Measurements from ENCODE around the gene TMED10. TPM values are rescaled to one million over a fixed set of nuclear protein-coding genes. Genes with fewer than 3 reads are reported as not detected.

The TMED10 gene
- total and polyA plus RNA-seq, 2 donors from 2014 or later = 222 to 401 TPM

DNA sequence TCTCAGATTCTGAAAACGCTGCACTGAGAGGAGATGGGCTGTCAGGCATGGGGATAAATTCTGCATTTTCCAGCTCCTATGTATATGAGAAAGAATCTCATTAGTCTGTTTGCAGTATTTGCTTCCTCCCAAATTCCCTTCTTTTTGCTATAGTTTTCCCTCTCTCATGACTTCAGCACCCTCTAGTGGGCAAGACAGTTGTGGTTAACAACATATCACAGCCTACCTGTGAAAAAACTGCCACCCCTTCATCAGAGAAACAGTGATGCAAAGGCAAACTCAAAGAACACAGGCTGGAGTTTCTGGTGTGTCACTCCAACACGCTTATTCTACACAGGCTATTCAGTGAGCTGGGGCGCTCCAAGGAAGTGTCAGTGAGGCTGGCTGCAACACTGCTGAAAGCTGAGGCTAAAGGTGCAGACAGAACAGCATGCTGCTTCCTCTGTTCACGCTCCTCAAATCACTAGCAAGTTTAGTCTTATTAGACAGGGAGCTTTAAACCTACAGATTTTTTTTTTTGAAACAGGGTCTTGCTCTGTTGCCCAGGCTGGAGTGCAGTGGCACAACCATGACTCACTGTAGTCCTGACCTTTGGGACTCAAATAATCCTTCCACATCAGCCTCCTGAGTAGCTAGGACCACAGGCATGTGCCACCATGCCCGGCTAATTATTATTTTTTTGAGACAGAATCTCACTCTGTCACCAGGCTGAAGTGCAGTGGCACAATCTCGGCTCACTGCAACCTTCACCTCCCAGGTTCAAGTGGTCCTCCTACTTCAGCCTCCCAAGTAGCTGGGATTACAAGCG, 87.6 kb downstream of the TMED10 start:
- no peaks in the 10 kb centered on the region for H3K27me3 ChIP-seq (ENCODE audit: control insufficient read depth, insufficient read depth, low read length)
- no peaks in the 10 kb centered on the region for H3K9me3 ChIP-seq (ENCODE audit: control insufficient read depth in 2 of 3, insufficient read depth in 1 of 3, low read length in 3 of 3)
- no peak overlapping the region for H3K27ac ChIP-seq (ENCODE audit: low read depth in 2 of 2, low read length in 2 of 2)
- no peak overlapping the region for H3K4me3 ChIP-seq (ENCODE audit: low read length in 3 of 3)
- H3K36me3 ChIP-seq (ENCODE audit: control insufficient read depth in 2 of 3, insufficient read depth in 3 of 3, low read length in 3 of 3) = peaks cover 25 to 39% (median 31%) of the 10 kb centered on the region in 3 donors
- intact Hi-C loops (cut with DNase I) = loop anchor here (10.0 kb wide), 1 partner anchor 144 kb away; no protein-coding TSS in a partner anchor
- peak in 3 of 5 donors; percentile 59 to 88 (median 76) for DNase-seq
- no peak for FAIRE-seq
- no peaks in the 10 kb centered on the region for H3K4me1 ChIP-seq (ENCODE audit: control insufficient read depth in 2 of 3, insufficient read depth in 2 of 3, low read depth in 1 of 3, low read length in 3 of 3)
- H3K9ac ChIP-seq (ENCODE audit: low read length in 3 of 3) = no peak overlapping the region
- TF ChIP-seq, protein P1, sequence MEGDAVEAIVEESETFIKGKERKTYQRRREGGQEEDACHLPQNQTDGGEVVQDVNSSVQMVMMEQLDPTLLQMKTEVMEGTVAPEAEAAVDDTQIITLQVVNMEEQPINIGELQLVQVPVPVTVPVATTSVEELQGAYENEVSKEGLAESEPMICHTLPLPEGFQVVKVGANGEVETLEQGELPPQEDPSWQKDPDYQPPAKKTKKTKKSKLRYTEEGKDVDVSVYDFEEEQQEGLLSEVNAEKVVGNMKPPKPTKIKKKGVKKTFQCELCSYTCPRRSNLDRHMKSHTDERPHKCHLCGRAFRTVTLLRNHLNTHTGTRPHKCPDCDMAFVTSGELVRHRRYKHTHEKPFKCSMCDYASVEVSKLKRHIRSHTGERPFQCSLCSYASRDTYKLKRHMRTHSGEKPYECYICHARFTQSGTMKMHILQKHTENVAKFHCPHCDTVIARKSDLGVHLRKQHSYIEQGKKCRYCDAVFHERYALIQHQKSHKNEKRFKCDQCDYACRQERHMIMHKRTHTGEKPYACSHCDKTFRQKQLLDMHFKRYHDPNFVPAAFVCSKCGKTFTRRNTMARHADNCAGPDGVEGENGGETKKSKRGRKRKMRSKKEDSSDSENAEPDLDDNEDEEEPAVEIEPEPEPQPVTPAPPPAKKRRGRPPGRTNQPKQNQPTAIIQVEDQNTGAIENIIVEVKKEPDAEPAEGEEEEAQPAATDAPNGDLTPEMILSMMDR (IDR thresholded peaks at IDR 0.05; ENCODE audit: borderline replicate concordance, extremely low read depth, insufficient read depth) = peak; percentile 85

DNA sequence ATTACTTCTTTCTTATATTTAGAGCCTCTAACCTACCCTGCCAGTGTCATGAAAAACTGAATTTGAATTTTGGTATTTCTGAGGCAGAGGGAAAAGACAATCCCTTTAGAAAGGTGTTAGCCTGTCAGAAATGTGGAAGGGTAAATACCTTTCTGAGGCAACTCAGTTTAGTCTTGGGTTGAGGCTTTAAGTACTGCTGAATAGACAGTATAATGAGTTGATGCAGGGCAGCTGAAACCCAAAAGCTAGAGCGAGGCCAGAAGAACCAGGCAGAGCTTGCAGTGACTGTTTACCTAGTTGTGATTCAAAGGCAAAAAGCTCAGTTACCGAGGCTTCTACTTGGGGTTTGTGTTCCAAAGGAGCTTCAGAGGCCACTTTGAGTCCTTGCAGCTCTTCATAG, 88.3 kb downstream of the TMED10 start:
- no peak for DNase-seq
- Histone ChIP-seq H3K4me3 (ENCODE audit: low read length in 3 of 3) (no peak overlapping the region), H3K27me3 (ENCODE audit: control insufficient read depth, insufficient read depth, low read length) (no peaks in the 10 kb centered on the region), H3K4me1 (ENCODE audit: control insufficient read depth in 2 of 3, insufficient read depth in 2 of 3, low read depth in 1 of 3, low read length in 3 of 3) (no peaks in the 10 kb centered on the region), H3K9me3 (ENCODE audit: control insufficient read depth in 2 of 3, insufficient read depth in 1 of 3, low read length in 3 of 3) (no peaks in the 10 kb centered on the region), H3K27ac (ENCODE audit: low read depth in 2 of 2, low read length in 2 of 2) (no peak overlapping the region), H3K9ac (ENCODE audit: low read length in 3 of 3) (no peak overlapping the region), H3K36me3 (ENCODE audit: control insufficient read depth in 2 of 3, insufficient read depth in 3 of 3, low read length in 3 of 3) (peaks cover 25 to 40% (median 32%) of the 10 kb centered on the region in 3 donors)
- TF ChIP-seq, protein P1 (IDR thresholded peaks at IDR 0.05; ENCODE audit: borderline replicate concordance, extremely low read depth, insufficient read depth) = no peak
- FAIRE-seq = no peak
- intact Hi-C loops (cut with DNase I) = loop anchor here (10.0 kb wide), 1 partner anchor 143 kb away; no protein-coding TSS in a partner anchor

GRCh38 chr14:75084513-75084912, 91.9 kb downstream of the TMED10 start:
- FAIRE-seq (no peak), DNase-seq (peak in 2 of 5 donors; percentile 16 to 32)
- Histone ChIP-seq H3K36me3 (ENCODE audit: control insufficient read depth in 2 of 3, insufficient read depth in 3 of 3, low read length in 3 of 3) (peaks cover 22 to 29% (median 29%) of the 10 kb centered on the region in 3 donors), H3K4me1 (ENCODE audit: control insufficient read depth in 2 of 3, insufficient read depth in 2 of 3, low read depth in 1 of 3, low read length in 3 of 3) (peaks cover 6 to 10% (median 8%) of the 10 kb centered on the region in 3 donors), H3K4me3 (ENCODE audit: low read length in 3 of 3) (no peak overlapping the region), H3K9ac (ENCODE audit: low read length in 3 of 3) (no peak overlapping the region), H3K9me3 (ENCODE audit: control insufficient read depth in 2 of 3, insufficient read depth in 1 of 3, low read length in 3 of 3) (no peaks in the 10 kb centered on the region), H3K27me3 (ENCODE audit: control insufficient read depth, insufficient read depth, low read length) (no peaks in the 10 kb centered on the region), H3K27ac (ENCODE audit: low read depth in 2 of 2, low read length in 2 of 2) (no peak overlapping the region)
- TF ChIP-seq, protein P1 (IDR thresholded peaks at IDR 0.05; ENCODE audit: borderline replicate concordance, extremely low read depth, insufficient read depth) = peak; percentile 33
- intact Hi-C loops (cut with DNase I) = loop anchor here (10.0 kb wide), 1 partner anchor 140 kb away; no protein-coding TSS in a partner anchor

Data from kidney (tissue), 14 donors.